Inflammatory macrophage treated with lipopolysaccharide for 4 hours (primary cell): Measurements from ENCODE around the gene HMGB2.

Experiments
- DNase-seq: peaks from one replicate; pipeline ENCODE4 v3.0.0-alpha.2; 2020

Gene HMGB2

DNA sequence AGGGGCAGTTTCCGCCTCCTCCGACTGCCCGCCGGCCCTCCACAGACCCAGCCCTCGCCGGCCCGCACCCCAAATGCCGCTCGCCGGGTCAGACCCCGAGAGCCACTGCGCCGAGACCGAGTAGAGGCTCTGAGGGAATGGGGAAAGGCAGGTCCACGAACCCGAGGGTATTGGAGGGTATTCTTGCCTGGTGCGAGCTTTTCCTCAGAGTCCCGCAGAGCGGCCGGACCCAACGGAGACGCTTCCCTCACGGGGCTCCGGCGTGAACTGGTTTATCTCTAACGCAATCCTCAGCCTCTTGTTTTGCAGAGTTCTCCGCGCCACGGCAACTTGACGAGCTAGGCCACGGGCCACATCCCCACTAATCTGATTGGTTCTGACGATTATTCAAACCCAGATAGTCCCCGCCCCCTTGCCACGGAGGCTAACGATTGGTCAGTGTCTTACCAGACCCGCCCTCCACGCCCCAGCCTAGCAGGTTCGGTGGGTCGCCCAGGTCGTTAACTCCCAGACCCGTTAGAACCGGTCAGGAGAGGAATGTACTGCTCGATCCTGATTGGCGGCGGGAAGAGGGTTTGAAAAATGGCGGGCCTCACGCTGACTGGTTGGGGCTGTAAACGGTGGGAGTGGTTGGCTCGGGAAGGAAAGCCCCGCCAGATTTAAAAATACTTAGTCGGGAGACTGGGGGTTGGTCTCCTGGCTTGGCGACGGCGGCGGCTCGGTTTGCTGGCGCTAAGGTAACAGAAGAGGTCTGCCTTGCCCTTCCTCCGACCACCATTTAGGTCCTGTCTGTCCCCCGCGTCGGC is at the start of gene HMGB2:
Gene HMGB2, minus strand, starts transcription at position 274 of the 806 bp plus-strand sequence. CDS start 709 bp downstream, outside the sequence.
- DNase-seq: peak; percentile 100

DNA sequence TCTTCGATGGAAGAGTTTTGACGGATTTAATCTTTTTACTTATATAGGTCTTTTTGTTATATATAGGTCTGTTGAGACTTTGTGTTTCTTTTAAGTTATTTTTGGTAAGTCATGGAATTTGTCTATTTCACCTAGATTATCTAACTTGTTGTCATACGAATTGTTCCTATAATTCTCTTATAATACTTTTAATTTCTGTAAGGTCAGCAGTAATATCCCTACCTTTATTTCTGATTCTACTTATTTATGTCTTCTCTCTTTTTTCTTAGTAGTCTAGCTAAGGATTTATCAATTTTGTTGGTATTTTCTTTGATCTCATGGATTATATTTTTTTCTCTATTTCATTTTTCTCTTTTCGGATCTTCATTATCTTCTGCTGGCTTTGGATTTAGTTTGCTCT is 48.2 kb upstream of the HMGB2 start:
- no peak for DNase-seq

DNA sequence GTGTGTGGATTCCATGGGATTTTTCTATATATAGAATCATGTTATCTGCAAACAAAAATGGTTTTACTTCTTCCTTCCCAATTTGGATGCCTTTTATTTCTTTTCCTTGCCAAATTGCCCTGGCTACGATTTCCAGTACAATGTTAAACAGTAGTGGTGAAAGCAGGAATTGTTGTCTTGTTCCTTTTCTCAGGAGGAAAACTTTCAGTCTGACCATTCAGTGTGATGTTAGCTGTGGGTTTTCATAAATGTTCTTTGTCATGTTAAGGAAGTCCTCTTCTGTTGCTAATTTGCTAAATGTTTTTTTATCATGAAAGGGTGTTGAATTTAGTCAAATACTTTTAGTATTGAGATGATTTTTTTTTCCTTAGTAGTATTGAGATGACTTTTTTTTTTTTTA is 47.5 kb upstream of the HMGB2 start:
- DNase-seq: peak; percentile 7

DNA sequence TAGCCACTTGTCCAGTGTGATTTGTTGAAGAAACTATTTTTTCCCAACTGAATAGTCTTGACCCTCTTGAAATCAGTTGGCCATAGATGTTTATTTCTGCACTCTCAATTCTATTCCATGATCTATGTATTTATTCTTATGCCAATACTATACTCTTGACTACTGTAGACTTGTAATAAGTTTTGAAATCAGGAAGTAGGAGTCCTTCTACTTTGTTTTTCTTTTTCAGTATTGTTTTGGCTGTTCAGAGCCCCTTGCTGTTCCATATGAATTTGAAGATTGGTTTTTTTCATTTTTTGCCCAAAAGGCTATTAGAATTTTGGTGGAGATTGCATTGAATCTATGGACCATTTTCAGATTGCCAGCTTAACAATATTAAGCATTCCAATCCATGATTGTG is 46.8 kb upstream of the HMGB2 start:
- DNase-seq: no peak

DNA sequence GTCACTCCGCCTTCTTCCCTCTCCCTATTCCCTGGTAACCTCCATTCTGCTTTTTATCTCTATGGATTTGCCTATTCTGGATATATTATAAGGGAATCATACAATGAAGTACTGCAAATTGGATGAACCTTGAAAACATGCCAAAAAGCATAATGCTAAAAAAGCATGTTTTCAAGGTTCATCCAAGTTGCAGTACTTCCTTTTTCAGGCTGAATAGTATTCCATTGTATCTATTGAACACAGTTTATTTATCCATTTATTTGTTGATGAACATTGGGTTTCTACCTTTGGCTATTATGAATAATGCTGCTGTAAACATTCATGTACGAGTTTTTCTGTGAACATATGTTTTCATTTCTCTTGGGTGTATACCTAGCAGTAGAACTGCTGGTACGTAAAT is 45.8 kb upstream of the HMGB2 start:
- DNase-seq: no peak

DNA sequence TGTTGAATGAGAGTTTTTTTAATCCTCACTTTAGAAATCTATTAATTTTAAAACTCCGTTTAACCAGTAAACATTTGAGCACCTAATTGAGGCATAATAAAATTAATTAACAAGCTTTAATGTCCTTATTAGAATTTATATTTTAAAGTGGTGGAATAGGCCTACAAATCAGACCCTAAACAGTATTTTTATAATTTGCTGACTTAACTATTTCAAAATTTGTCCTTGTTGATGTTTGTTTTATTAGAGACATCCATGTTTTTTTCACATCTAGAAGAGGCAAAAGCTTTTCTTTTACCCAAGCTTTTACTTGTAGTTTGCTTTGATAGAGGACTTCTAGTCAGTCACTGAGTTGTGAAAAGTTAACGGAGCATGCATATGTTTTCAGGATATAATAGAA is 40.4 kb upstream of the HMGB2 start:
- no peak for DNase-seq

DNA sequence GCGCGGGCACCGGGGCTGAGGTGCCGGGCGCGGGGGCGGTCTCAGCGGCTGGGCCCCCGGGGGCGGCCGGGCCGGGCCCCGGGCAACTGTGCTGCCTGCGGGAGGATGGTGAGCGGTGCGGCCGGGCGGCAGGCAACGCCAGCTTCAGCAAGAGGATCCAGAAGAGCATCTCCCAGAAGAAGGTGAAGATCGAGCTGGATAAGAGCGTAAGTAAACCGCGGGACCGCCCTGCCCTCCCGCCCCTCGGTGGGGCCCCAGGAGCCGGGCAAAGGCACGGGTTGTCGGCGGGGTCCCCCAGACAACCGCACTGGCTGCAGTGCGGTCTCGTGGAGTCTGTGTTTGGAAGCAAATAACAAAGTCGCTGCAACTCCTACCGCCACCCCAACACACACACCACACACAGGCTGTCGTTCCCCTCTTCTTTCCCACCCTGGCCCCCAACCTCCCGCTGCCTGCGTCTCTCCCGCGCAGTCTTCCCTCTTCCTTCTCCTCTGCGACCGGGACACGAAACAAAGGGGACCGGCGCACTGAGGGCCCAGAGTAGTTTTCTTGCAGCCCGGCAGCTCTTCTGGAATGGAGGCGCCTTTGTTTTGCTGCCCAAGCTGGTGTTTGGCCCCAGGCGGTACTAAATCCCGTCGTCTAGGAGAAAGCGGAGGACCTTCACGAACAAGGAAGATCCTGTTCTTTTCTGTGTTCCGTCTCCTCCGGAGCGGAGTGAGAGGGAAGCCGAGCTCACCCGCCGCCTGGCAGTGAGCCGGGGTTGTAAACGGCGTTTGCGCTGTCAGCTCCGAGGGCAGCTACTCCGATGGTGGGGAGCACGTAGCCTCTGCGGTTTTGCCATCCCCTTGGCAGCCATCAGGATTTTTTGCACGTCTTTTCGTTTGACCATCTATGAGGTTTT is 37.4 kb upstream of the HMGB2 start:
- peak; percentile 67 for DNase-seq

DNA sequence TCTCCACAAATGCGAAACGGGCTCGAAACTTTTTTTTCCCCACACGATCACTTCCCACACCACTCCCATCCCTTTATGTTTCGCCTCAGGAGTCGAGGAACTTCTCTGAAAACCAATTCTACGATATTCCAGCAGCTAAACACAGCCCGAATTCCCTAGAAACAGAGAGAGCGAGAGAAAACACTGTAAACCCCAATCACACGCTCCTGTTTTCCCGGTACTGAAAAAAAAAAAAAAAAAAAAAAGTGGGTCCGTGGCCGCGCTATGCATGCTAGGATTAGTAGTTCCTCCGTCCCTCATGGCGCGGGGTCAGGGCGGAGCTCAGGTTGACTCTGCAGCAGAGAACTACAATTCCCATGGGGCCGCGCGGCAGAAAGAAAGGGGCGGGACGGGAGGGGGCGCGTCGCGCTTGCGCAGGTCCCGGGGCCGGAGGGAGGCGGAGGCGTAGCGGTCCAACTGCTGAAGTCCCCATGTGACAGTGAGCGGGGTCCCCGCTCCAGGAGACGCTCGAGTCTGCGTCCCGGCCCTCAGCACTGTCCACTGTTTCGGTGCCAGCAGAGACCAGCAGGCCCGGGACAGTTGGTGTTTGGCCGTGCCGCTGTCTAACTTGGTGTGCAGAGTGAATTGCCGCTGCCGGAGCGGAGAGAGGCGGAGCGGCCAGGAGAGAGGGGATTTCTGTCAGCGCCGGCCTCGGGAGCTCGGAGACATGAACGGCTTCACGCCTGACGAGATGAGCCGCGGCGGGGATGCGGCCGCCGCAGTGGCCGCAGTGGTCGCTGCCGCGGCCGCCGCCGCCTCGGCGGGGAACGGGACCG is 36.5 kb upstream of the HMGB2 start, which contains the start of gene SAP30:
Gene SAP30, plus strand, starts transcription at position 478 of the 815 bp plus-strand sequence. Its CDS starts 229 bp downstream, at position 707.
- peak; percentile 98 for DNase-seq

DNA sequence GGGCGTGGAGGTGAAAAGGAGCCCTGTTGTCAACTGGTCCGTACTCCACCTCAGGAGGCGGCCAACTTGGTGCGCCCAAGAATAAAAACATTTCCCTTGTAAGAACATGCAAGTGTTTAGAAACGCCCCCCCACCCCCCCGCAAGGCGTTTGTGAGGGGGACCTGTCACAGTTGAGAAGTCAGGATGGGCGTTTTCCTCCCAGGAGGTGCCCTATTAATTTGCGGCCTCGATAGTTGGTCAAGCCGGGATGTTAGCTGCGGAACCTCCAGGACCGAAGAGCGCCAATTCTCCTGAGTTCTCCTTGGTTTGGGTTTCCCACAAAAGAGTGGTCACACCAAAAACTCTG is 35.9 kb upstream of the HMGB2 start:
- peak; percentile 24 for DNase-seq

DNA sequence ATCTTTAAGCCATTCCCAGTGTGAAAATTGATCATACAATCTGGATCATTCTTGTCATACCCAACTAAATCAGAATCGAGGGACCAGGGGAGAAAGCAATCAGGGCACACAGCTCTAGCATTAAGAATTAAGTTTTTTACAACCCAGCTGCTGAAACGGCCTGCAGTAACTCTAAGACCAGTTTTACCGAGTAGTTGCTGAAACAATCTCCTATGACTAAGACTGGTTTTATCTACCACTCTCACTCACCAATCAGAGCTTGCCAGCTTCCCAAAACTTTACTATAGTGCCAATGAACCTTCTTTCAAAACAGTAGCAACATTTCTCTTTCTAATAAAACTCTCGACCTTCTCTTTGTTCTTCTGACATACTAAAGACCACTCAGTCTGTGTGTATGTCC is 33.8 kb upstream of the HMGB2 start:
- no peak for DNase-seq

DNA sequence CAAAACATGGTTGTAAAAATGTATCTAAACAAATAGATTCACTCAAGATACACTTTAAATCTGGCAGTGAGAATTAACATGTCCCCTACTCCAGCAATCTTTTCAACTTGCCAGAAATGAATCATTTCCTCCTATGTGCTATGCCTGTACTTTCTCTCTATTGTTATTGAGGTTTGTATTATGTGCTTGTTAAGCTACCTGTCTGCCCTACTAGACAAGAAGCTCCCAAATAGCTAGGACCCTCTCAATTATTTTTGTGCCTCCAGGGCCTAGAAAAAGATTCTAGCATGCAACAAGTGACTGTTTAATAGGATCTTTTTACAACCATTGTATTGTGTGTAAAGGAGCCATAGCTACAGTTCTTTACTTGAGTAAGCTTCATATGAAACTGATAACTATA is 33.1 kb upstream of the HMGB2 start:
- DNase-seq: no peak

DNA sequence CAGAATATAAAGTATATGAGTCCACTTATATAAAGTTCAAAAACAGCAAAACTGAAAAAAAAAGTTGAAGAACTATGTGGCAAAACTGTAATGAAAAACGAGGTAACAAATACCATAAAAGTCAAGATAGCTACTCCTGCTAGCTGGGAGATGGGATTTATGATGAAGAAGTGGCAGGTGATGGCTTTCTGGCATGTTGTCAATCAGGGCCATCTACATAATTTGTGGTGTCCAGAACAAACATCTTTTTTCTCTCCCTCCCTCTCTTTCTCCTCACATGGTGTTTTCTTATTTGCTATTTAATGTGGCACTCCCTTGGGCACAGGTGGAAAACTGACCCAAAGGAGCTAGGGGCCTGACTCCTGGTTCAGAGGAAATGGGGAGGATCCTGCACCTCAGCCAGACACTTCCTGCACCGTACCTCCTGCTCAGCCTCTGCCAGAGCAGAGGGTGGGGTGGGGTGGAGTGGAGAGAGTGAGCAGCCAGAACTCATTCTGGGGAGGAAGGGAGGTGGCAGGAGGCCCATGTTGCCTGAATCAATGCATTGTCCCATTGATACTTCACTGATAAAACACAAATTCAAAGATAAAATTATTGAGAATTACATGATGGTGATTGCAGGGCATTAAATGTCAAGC is 31.3 kb upstream of the HMGB2 start:
- no peak for DNase-seq

DNA sequence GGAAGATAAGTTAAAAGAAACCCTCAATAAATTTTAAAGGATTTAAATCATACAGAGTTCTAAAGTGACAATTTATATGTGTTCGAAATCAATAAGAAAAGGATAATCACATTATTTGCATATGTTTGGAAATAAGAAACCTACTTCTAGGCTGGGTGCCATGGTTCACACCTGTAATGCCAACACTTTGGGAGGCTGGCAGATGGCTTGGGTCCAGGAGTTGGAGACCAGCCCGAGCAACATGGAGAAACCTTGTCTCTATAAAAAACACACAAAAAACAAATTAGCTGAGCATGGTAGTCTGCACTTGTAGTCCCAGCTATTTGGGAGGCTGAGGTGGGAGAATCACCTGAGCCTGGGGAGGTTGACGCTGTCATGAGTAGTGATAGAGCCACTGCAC is 28.5 kb upstream of the HMGB2 start:
- no peak for DNase-seq

DNA sequence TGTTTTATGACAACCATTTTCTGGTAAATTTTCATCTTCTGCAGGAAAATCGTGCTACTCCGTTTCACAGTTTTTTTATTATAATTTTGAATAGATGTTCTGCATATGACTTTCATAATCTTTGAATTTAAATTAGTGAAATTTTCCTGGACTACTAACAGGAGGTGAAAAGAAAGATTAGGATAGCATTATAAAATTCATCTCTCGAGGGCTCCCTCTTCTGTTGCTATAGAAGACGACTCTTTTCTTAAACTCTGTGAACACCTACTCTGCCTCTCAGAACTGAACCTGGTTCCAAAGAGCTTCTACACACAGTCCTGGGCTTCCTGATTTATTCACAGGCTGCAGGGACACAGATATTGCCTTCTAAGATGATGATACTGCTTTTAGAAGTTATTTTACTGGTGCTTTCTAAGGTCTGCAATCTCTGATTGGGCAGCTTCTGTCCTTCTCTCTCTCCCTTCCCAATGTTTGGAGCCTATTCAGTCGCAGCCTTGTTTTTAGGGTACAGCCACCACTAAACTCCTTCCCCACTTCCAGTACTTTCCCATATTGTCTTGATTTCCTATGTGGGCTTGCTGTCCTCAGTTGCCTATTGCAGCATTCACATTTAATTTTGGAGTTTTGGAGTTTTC is 26.5 kb upstream of the HMGB2 start:
- DNase-seq: no peak

DNA sequence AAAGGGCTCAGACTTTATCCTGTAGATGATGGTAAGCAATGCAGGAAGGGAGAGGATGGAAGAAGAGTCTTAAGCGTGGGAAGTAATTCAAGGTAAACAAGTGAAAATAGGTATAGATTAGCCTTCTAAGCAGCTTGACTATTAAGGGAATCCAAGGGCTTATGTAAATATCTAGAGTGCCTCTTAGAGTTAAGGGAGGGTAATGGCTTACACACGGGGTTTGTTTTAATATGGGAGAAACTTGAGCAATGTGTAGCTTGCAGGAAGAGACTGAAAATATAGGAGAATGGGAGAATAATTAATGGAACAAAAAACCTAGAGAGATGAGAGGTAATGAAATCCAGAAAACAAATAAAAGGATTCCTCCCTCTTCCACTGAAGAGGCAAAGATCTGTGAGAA is 23.8 kb upstream of the HMGB2 start:
- DNase-seq: no peak

DNA sequence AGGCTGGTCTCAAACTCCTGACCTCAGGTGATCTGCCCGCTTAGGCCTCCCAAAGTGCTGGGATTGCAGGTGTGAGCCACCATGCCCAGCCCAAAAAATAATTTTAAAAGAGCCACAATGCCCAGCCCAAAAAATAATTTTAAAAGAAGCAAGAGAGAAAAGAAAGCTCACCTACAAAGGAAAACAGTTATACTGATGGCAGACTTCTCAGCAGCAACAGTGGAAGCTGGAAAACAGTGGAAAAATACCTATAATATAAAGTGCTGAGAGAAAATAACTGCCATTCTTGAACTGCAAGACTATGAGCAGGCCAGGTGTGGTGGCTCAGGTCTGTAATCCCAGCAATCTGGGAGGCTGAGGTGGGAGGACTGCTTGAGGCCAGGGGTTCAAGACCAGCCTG is 13.3 kb upstream of the HMGB2 start:
- DNase-seq: no peak

DNA sequence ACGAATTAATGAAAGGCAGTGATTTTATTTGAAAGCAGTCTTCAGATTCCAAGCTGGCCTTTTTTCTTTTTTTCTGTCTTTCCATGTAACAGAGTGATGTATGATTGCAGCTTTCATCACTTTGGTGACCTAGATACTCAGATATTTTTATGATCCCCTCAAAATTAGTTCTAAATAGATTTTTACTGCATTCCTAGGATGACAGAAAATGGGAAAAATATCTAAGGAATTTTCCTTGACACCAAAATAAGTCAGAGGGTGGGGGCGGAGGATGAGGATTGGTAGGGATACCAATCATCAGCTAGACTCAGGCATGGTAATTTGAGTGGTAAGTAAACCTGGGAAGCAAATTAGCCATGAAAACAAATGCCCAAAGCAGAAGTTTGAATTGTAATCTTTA is 11.9 kb upstream of the HMGB2 start:
- DNase-seq: no peak

DNA sequence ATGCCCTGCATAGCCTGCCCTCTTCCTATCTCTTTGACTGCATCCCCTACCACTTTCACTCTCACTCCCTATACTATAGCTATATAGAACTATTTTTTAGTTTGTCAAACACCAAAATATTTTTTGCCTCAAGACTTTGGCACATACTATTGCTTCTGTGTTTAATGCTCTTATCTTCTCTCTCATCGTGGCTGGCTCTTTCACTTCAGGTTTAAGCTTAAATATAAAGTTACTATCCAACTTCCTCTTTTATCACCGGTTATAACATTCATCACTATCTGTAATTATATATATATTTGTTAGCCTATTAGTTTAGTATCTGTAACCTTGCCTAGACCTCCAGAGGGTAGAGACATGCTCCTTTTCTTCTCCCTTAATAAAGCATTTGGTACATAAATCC is 11.5 kb upstream of the HMGB2 start:
- no peak for DNase-seq

DNA sequence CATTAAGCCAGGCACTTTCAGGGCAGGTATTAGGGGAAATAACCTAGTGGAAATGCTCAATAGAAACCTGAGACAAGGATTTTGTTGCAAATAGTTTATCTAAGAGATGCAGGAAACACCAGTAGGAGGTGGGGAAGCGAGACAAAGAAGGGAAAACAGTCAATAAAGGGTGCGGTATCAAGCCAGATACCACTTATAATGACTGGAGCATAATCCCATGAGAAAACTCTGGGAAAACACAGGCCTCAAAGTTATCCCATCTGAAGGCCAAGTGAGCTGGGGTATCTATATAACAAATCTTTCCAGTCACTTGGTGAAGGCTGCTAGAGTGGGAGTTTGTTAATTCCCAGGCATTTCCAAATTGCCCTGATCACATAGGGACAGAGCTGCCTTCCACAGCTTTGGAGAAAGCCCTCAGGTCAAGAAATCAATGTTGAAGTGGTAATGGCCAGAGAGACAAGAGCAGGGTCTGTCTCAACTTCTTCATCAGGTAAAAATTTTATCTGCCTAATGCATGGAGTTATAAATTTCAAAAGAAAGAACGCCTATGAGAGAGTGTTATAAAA is 9.8 kb upstream of the HMGB2 start:
- no peak for DNase-seq

DNA sequence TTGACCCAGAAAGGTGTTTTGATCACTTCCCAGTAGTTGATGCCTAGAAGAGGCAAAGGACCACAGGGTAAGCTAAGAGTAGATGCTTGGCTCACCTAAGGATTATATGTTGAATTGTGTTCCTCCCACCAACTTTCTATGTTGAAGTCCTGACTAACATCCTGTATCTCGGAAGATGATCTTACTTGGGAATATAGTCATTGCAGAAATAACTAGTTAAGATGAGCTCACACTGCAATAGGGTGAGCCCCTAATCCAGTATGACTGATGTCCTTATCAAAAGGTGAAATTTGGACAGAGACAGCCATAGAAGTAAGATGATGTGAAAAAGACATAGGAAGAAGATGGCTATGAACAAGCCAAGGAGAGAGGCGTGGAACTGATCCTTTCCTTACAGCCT is 3.3 kb upstream of the HMGB2 start:
- DNase-seq: no peak

DNA sequence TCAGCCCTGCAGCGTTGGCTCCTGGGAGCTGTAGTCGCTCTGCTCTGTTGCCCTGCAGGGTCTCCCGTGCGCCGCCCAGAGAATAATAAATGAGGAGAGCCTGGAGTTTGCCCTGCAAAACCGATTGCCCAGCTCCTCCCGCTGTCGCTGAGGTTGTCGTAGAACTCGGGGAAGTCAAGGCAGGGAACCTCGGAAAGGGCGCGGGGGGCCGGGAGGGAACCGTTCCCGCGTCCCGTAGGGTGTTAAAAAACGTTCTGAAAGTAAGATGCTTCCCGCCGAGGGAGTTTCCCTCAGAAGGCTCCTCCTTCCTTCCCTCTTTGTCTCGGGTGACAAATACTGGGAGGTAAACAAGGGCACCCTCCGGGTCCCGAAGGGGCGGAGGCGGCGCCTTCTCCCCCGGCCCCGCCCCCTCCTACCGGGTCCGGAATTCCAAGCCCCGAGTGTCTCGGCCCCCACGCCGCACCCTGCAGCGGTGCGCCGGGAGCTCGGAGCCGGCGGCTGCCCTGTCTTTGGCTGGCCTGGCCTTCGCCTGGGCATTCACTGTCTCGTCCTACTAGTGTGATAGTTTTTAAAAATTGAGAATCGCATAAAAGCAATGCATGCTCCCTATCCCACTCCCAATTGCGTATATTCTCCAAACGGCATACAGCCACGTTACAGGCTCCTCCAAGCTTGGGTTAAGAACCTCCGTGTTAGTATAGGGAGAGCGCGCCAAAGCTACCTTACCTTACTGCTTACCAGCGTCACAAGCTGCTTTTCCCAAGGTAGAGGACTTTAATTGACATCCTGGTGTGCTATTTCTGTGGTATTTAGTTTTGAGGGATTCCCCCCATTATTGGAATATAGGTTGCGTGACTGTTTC is 964 bp upstream of the HMGB2 start:
- DNase-seq: peak; percentile 67
